HepG2 (cell line): ENCODE results near the gene SEPHS2. TPM values are rescaled to one million over a fixed set of nuclear protein-coding genes. Genes with fewer than 3 reads are reported as not detected.

Source experiments
- ARID5B ChIP-seq: IDR thresholded peaks from 2 replicates; pipeline ENCODE4 v1.4.0; 2020; ENCODE audit warnings: mild to moderate bottlenecking, missing genetic modification reagents
- BORCS8-MEF2B ChIP-seq: sonication (generic); formaldehyde crosslinking; IDR thresholded peaks from 2 replicates; pipeline ENCODE4 v1.8.0; 2022; ENCODE audit warnings: mild to moderate bottlenecking, missing genetic modification reagents
- HNF4G ChIP-seq, 2 experiments: sonication (generic) in 1 of 2; formaldehyde crosslinking in 1 of 2; IDR thresholded peaks; 2 replicates each; pipeline versions ENCODE4 v1.4.0 to v1.6.1; 2011 to 2020; ENCODE audit warnings: borderline replicate concordance in 2 of 2, low read depth in 2 of 2, mild to moderate bottlenecking in 2 of 2, low read length in 1 of 2, missing genetic modification reagents in 1 of 2, moderate library complexity in 1 of 2
- HOXA5 ChIP-seq: sonication (generic); formaldehyde crosslinking; IDR thresholded peaks from 2 replicates; pipeline ENCODE4 v1.4.0; 2020; ENCODE audit warnings: missing genetic modification reagents
- ISL2 ChIP-seq: sonication (generic); formaldehyde crosslinking; IDR thresholded peaks from 2 replicates; pipeline ENCODE4 v1.5.0; 2020; ENCODE audit warnings: missing genetic modification reagents
- KDM1A ChIP-seq: IDR thresholded peaks from 2 replicates; pipeline ENCODE4 v1.6.1; 2016; ENCODE audit warnings: missing compliant biosample characterization
- LCORL ChIP-seq, 2 experiments: fragments of 450-650 bp in 1 of 2; sonication (generic) in 1 of 2; formaldehyde crosslinking in 1 of 2; IDR thresholded peaks; 2 replicates each; pipeline versions ENCODE4 v1.5.0 to v1.6.1; 2017 to 2020; ENCODE audit warnings: antibody characterized with exemption in 1 of 2, missing genetic modification reagents in 1 of 2
- MZF1 ChIP-seq: sonication (generic); formaldehyde crosslinking; IDR thresholded peaks from 2 replicates; pipeline ENCODE4 v1.8.1; 2023; ENCODE audit warnings: mild to moderate bottlenecking, missing genetic modification reagents, borderline replicate concordance
- PLRG1 ChIP-seq: fragments of 450-650 bp; conservative IDR thresholded peaks from 2 replicates; pipeline ENCODE4 v1.6.1; 2016
- SOX5 ChIP-seq: IDR thresholded peaks from 2 replicates; pipeline ENCODE4 v1.6.1; 2016; ENCODE audit warnings: borderline replicate concordance
- TCF7 ChIP-seq: sonication (generic); IDR thresholded peaks from 2 replicates; pipeline ENCODE4 v1.6.1; 2016; ENCODE audit warnings: antibody characterized with exemption, low read depth
- TERF1 ChIP-seq: sonication (generic); formaldehyde crosslinking; IDR thresholded peaks from 2 replicates; pipeline ENCODE4 v1.8.0; 2022; ENCODE audit warnings: mild to moderate bottlenecking, missing genetic modification reagents, moderate library complexity
- TOPORS ChIP-seq: sonication (generic); formaldehyde crosslinking; IDR thresholded peaks from 2 replicates; pipeline ENCODE4 v1.8.0; 2023; ENCODE audit warnings: mild to moderate bottlenecking, missing genetic modification reagents
- ZBTB1 ChIP-seq: sonication (generic); formaldehyde crosslinking; IDR thresholded peaks from 2 replicates; pipeline ENCODE4 v1.4.0; 2020; ENCODE audit warnings: missing genetic modification reagents, borderline replicate concordance
- ZFP41 ChIP-seq: sonication (generic); formaldehyde crosslinking; IDR thresholded peaks from 2 replicates; pipeline ENCODE4 v1.4.0; 2020; ENCODE audit warnings: mild to moderate bottlenecking, missing genetic modification reagents, borderline replicate concordance
- ZNF546 ChIP-seq: sonication (generic); formaldehyde crosslinking; conservative IDR thresholded peaks from 2 replicates; pipeline ENCODE4 v1.8.1; 2023; ENCODE audit warnings: mild to moderate bottlenecking, missing genetic modification reagents
- ZNF646 ChIP-seq: sonication (generic); formaldehyde crosslinking; IDR thresholded peaks from 2 replicates; pipeline ENCODE4 v1.9.0; 2021; ENCODE audit warnings: mild to moderate bottlenecking, missing genetic modification reagents
- polyA plus RNA-seq, 8 experiments: library from polyadenylated mRNA; depleted of rRNA in 3 of 8; stranded (reverse) in 7 of 8; unstranded in 1 of 8; fragments of >200 nt; fragmentation: Illumina TruSeq in 4 of 8; extraction: Trizol in 4 of 8; gene quantifications; 2 replicates each; pipeline versions ENCODE4 v1.2.1 to v1.2.3, GENCODE V29; 2011 to 2016; ENCODE audit warnings: low read depth in 4 of 8, missing spikeins in 1 of 8, mixed read lengths in 1 of 8; ENCODE audit not compliant: insufficient read depth in 1 of 8
- total RNA-seq, 5 experiments: library from RNA; depleted of rRNA; stranded (reverse); fragments of >200 nt; fragmentation: Illumina TruSeq; extraction: Trizol; gene quantifications; 2 replicates each; pipeline ENCODE4 v1.2.3, GENCODE V29; 2016; ENCODE audit warnings: low read depth in 1 of 5

The SEPHS2 gene
- total and polyA plus RNA-seq, 2 of the 13 experiments (the other 11 are each of a cell fraction or from before 2014, with no cell fraction given): 20.7 to 127 TPM

- TF ChIP-seq ARID5B (CRISPR knock-in tag): 0 out of 2 replicates have a peak, but pooled peaks have one; percentile 31
- TF ChIP-seq TCF7: no peak
- TF ChIP-seq ZNF646 (CRISPR knock-in tag): no peak
- TF ChIP-seq ZNF546 (CRISPR knock-in tag): no peak
- no peak for TF ChIP-seq TOPORS (CRISPR knock-in tag)
- no peak for TF ChIP-seq TERF1 (CRISPR knock-in tag)
- TF ChIP-seq ZFP41: no peak
- no peak for TF ChIP-seq BORCS8-MEF2B (CRISPR knock-in tag)
- TF ChIP-seq MZF1 (CRISPR knock-in tag): no peak
- no peak; the same call in 1 of the 2 replicates for TF ChIP-seq SOX5 (CRISPR knock-in tag)
- TF ChIP-seq ZBTB1 (CRISPR knock-in tag): 0 out of 2 replicates have a peak, but pooled peaks have one; percentile 34
- TF ChIP-seq HNF4G (IDR thresholded peaks at IDR 0.05; ENCODE audit: borderline replicate concordance, low read depth, low read length): 0 out of 2 replicates have a peak, but pooled peaks have one; percentile 18
- no peak for TF ChIP-seq HNF4G (CRISPR knock-in tag; IDR thresholded peaks at IDR 0.05; ENCODE audit: borderline replicate concordance, low read depth)
- TF ChIP-seq PLRG1: no peak
- peak; percentile 48; the same call in 1 of the 2 replicates for TF ChIP-seq KDM1A
- TF ChIP-seq HOXA5 (CRISPR knock-in tag): no peak
- TF ChIP-seq ISL2 (CRISPR knock-in tag): no peak
- TF ChIP-seq LCORL (IDR thresholded peaks at IDR 0.05): no peak
- TF ChIP-seq LCORL (CRISPR knock-in tag; IDR thresholded peaks at IDR 0.05): peak; percentile 58; the same call in 1 of the 2 replicates
Observed at GRCh38 chr16:30472328-30472942, 26.8 kb upstream of the SEPHS2 start, which contains the start of gene ITGAL (continued).
